Measurements from ENCODE around the gene CHCHD6.

The CHCHD6 gene

GRCh38 chr3:126897943-126898342 lies 193.9 kb downstream of the CHCHD6 start:
- H3K27me3 ChIP-seq (ENCODE audit: insufficient read depth, low read length), result no peaks in the 10 kb centered on the region
- no peak overlapping the region for H2AFZ ChIP-seq (ENCODE audit: low read length, unreplicated experiment)
- peaks cover 16% of the 10 kb centered on the region for H3K4me1 ChIP-seq (ENCODE audit: control insufficient read depth, insufficient read depth, low read length, unreplicated experiment)
- H3K27ac ChIP-seq (ENCODE audit: low read depth, low read length), result no peak overlapping the region
- H3K4me3 ChIP-seq (ENCODE audit: low read depth, low read length), result no peak overlapping the region
- no peaks in the 10 kb centered on the region for H3K36me3 ChIP-seq (ENCODE audit: insufficient read depth, low read length)
- no peaks in the 10 kb centered on the region for H3K79me2 ChIP-seq (ENCODE audit: control insufficient read depth, insufficient read depth, low read length, unreplicated experiment)

DNA sequence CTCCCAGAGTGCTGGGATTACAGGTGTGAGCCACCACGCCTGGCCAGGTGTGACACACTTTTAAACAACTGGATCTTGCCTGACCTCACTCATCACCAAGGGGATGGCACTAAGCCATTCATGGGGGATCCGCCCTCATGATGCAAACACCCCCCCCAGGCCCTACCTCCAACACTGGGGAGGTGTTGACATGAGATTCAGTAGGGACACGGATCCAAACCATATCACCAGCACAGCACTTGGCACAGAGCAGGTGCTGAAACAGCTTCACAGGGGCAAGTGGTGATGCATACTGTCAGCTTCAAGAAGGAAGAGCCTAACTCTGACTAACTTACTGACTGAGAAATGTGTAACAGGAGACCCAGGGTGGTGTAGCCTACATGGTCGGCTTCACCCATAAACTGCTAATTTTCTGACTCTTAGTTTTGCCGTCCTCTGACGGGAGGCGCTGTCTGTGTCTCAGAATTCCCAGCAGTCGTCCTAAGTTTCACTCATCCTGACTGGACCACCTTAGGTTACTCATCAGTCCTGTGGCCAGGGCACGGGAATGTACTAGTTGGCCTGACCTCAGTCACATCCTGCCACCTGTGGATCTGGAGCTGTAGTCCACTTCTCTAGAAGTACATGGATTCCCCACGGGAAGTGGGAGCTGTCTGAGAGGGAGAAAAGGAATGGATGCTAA lies 197.0 kb downstream of the CHCHD6 start:
- Histone ChIP-seq H3K27me3 (ENCODE audit: insufficient read depth, low read length) (no peaks in the 10 kb centered on the region), H3K27ac (ENCODE audit: low read depth, low read length) (no peak overlapping the region)

DNA sequence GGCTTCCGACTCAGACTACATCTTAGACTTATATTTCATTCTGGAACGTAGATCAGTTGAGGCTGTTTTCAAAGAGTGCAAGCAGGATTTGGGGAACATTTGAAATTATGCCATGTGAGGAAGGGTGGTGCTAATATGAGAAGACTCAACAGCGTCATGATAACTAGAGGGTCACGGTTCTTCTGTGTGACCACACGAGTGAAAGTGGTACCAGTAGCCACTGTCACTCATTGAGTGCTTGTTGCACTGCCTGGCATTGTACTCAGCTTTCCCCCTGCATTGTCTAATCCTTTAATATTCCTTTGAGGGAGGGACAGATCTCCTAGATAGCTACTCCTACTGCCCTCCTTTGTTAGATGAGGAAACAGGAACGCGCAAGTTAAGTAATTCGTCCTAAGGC lies 197.6 kb downstream of the CHCHD6 start:
- H3K27me3 ChIP-seq (ENCODE audit: insufficient read depth, low read length), result no peaks in the 10 kb centered on the region
- H3K79me2 ChIP-seq (ENCODE audit: control insufficient read depth, insufficient read depth, low read length, unreplicated experiment), result no peaks in the 10 kb centered on the region
- peaks cover under 1% of the 10 kb centered on the region for H3K4me1 ChIP-seq (ENCODE audit: control insufficient read depth, insufficient read depth, low read length, unreplicated experiment)
- no peak overlapping the region for H2AFZ ChIP-seq (ENCODE audit: low read length, unreplicated experiment)
- no peaks in the 10 kb centered on the region for H3K36me3 ChIP-seq (ENCODE audit: insufficient read depth, low read length)
- no peak overlapping the region for H3K27ac ChIP-seq (ENCODE audit: low read depth, low read length)
- H3K4me3 ChIP-seq (ENCODE audit: low read depth, low read length), result no peak overlapping the region

More for the DNA sequence above, 197.0 kb downstream of the CHCHD6 start:
- H3K79me2 ChIP-seq (ENCODE audit: control insufficient read depth, insufficient read depth, low read length, unreplicated experiment), result no peaks in the 10 kb centered on the region
- H3K36me3 ChIP-seq (ENCODE audit: insufficient read depth, low read length), result no peaks in the 10 kb centered on the region
- H3K4me3 ChIP-seq (ENCODE audit: low read depth, low read length), result no peak overlapping the region
- H3K4me1 ChIP-seq (ENCODE audit: control insufficient read depth, insufficient read depth, low read length, unreplicated experiment), result peaks cover 7% of the 10 kb centered on the region
- H2AFZ ChIP-seq (ENCODE audit: low read length, unreplicated experiment), result no peak overlapping the region

DNA sequence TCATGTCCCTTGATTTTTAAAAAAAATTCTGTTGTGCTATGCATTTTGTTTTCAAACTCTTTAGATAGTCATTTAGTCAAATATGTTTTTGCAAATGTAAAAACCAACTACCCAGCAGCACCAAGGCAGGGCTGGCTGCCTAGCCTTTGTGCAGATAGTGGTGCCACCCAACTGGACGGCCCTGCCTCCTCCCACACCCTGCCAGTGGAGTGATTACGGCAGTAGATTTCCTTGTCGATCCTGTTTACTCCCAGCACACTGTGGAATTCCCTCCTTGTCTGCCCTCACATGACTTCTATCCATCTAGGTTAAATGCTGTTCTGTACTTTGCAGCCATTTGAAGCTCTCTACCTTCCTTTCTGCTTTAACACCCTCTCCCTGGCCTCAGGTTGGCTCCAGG lies 199.5 kb downstream of the CHCHD6 start:
- peaks cover 3% of the 10 kb centered on the region for H3K4me1 ChIP-seq (ENCODE audit: control insufficient read depth, insufficient read depth, low read length, unreplicated experiment)
- H3K79me2 ChIP-seq (ENCODE audit: control insufficient read depth, insufficient read depth, low read length, unreplicated experiment), result no peaks in the 10 kb centered on the region
- no peaks in the 10 kb centered on the region for H3K36me3 ChIP-seq (ENCODE audit: insufficient read depth, low read length)
- no peak overlapping the region for H3K4me3 ChIP-seq (ENCODE audit: low read depth, low read length)
- H2AFZ ChIP-seq (ENCODE audit: low read length, unreplicated experiment), result no peak overlapping the region
- H3K27me3 ChIP-seq (ENCODE audit: insufficient read depth, low read length), result no peaks in the 10 kb centered on the region
- H3K27ac ChIP-seq (ENCODE audit: low read depth, low read length), result no peak overlapping the region

DNA sequence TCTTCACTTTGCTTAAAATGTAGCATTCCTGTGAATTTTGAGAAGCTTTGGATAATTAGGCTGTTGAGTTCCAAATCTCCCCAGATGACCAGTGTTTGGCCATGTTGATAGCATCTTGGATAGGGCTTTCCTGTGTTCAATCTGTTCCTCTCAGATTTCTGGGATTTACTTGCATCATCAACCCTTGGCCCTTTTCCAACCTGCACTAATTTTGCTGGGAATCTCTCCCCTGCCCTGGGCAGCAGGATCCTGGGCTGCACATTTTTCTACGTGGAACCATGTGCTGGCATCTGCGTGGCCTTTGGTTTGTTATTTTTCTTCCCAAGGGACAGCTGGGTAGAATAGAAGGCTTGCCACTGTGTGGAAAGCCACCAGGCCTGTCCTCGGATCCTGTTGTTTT lies 203.5 kb downstream of the CHCHD6 start:
- Histone ChIP-seq H2AFZ (ENCODE audit: low read length, unreplicated experiment) (no peak overlapping the region), H3K79me2 (ENCODE audit: control insufficient read depth, insufficient read depth, low read length, unreplicated experiment) (no peaks in the 10 kb centered on the region), H3K4me3 (ENCODE audit: low read depth, low read length) (no peak overlapping the region), H3K4me1 (ENCODE audit: control insufficient read depth, insufficient read depth, low read length, unreplicated experiment) (peaks cover 36% of the 10 kb centered on the region), H3K27me3 (ENCODE audit: insufficient read depth, low read length) (no peaks in the 10 kb centered on the region), H3K27ac (ENCODE audit: low read depth, low read length) (no peak overlapping the region), H3K36me3 (ENCODE audit: insufficient read depth, low read length) (no peaks in the 10 kb centered on the region)

- Histone ChIP-seq H3K79me2 (ENCODE audit: control insufficient read depth, insufficient read depth, low read length, unreplicated experiment) (no peaks in the 10 kb centered on the region), H2AFZ (ENCODE audit: low read length, unreplicated experiment) (no peak overlapping the region), H3K27me3 (ENCODE audit: insufficient read depth, low read length) (no peaks in the 10 kb centered on the region), H3K36me3 (ENCODE audit: insufficient read depth, low read length) (no peaks in the 10 kb centered on the region), H3K4me1 (ENCODE audit: control insufficient read depth, insufficient read depth, low read length, unreplicated experiment) (peaks cover 42% of the 10 kb centered on the region), H3K4me3 (ENCODE audit: low read depth, low read length) (no peak overlapping the region), H3K27ac (ENCODE audit: low read depth, low read length) (no peak overlapping the region)
Observed at GRCh38 chr3:126908752-126909275, 204.8 kb downstream of the CHCHD6 start.

- Histone ChIP-seq H3K27ac (ENCODE audit: low read depth, low read length) (peak overlapping the region; percentile 97; the same call in 1 of the 2 replicates), H3K36me3 (ENCODE audit: insufficient read depth, low read length) (no peaks in the 10 kb centered on the region), H2AFZ (ENCODE audit: low read length, unreplicated experiment) (no peak overlapping the region), H3K4me3 (ENCODE audit: low read depth, low read length) (no peak overlapping the region), H3K79me2 (ENCODE audit: control insufficient read depth, insufficient read depth, low read length, unreplicated experiment) (no peaks in the 10 kb centered on the region), H3K27me3 (ENCODE audit: insufficient read depth, low read length) (no peaks in the 10 kb centered on the region), H3K4me1 (ENCODE audit: control insufficient read depth, insufficient read depth, low read length, unreplicated experiment) (peaks cover 42% of the 10 kb centered on the region)
Observed at GRCh38 chr3:126910231-126910630, 206.2 kb downstream of the CHCHD6 start.

DNA sequence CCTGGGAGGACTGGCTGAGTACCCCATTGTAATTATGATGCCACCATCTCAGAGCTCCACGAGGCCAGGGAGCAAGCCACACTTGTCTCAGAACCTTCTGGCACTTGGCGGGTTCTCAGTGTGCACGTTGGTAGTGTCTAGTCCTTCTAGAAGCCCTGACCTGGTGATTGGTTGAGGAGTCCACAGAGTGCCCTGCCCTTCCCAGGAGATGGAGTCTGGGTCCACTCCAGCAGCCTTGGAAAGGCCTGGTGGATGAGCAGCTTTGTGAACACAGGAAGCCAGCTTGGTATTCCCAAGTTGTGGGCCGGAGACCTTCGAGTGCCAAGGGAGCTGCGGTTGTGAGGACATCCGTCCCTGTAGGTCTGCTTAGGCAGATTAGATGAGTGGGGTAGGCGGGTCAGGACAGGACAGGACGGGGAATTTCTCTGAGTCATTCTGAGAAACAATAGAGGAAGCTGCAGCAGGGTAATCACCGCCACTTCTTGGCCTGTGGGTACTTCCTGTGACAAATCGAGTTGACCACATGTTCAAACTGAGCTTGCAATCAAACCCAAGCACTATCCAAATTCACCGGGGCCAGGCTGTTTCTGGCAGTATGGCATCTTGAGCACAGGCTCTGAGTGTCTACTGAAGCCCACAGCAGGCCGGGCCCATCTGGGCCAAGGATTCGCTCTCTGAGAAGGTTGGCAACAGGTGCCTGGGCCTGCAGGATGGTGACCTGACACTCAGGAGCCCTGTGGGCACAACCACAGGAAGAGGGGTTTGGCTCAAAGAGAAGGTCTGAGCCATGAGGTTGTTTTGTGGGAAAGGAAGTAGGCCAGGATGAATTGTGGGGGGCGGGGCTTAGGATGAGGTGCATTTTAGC lies 207.4 kb downstream of the CHCHD6 start:
- no peaks in the 10 kb centered on the region for H3K79me2 ChIP-seq (ENCODE audit: control insufficient read depth, insufficient read depth, low read length, unreplicated experiment)
- peak overlapping the region; percentile 22; the same call in 1 of the 2 replicates for H3K4me3 ChIP-seq (ENCODE audit: low read depth, low read length)
- peak overlapping the region; percentile 74 for H2AFZ ChIP-seq (ENCODE audit: low read length, unreplicated experiment)
- peak overlapping the region; percentile 97 for H3K27ac ChIP-seq (ENCODE audit: low read depth, low read length)
- H3K36me3 ChIP-seq (ENCODE audit: insufficient read depth, low read length), result no peaks in the 10 kb centered on the region
- peaks cover 42% of the 10 kb centered on the region for H3K4me1 ChIP-seq (ENCODE audit: control insufficient read depth, insufficient read depth, low read length, unreplicated experiment)
- H3K27me3 ChIP-seq (ENCODE audit: insufficient read depth, low read length), result no peaks in the 10 kb centered on the region

DNA sequence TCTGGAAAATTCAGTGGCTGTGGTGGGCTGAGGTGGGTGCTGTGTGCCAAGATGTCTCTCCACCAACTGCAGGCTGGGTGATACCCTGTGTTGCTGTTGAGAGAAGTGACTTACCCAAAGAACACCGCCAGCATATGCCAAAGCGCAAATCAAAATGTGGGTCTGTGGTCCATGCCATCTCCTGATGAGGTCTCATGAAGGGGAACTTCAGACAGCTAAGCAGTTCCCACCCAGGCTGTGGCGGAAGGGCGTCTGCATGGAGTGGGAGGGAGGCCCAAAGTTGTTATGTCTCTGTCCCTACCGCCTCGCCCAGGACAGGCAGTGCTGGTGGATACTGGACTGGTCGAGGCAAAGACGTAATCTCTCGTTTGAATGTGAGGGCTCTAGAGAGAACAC lies 208.0 kb downstream of the CHCHD6 start:
- Histone ChIP-seq H3K79me2 (ENCODE audit: control insufficient read depth, insufficient read depth, low read length, unreplicated experiment) (no peaks in the 10 kb centered on the region), H3K27me3 (ENCODE audit: insufficient read depth, low read length) (no peaks in the 10 kb centered on the region), H3K36me3 (ENCODE audit: insufficient read depth, low read length) (no peaks in the 10 kb centered on the region), H2AFZ (ENCODE audit: low read length, unreplicated experiment) (peak overlapping the region; percentile 74), H3K27ac (ENCODE audit: low read depth, low read length) (peak overlapping the region; percentile 97), H3K4me3 (ENCODE audit: low read depth, low read length) (no peak overlapping the region), H3K4me1 (ENCODE audit: control insufficient read depth, insufficient read depth, low read length, unreplicated experiment) (peaks cover 42% of the 10 kb centered on the region)

GRCh38 chr3:126912491-126913195 lies 208.6 kb downstream of the CHCHD6 start:
- no peaks in the 10 kb centered on the region for H3K36me3 ChIP-seq (ENCODE audit: insufficient read depth, low read length)
- peak overlapping the region; percentile 97 for H3K27ac ChIP-seq (ENCODE audit: low read depth, low read length)
- no peaks in the 10 kb centered on the region for H3K79me2 ChIP-seq (ENCODE audit: control insufficient read depth, insufficient read depth, low read length, unreplicated experiment)
- peaks cover 42% of the 10 kb centered on the region for H3K4me1 ChIP-seq (ENCODE audit: control insufficient read depth, insufficient read depth, low read length, unreplicated experiment)
- H2AFZ ChIP-seq (ENCODE audit: low read length, unreplicated experiment), result no peak overlapping the region
- H3K27me3 ChIP-seq (ENCODE audit: insufficient read depth, low read length), result no peaks in the 10 kb centered on the region
- H3K4me3 ChIP-seq (ENCODE audit: low read depth, low read length), result no peak overlapping the region

Measured in ACC112 (cell line).